HG02852 (cell line): ENCODE results near the gene NR3C2.

Source experiments
- ATAC-seq: cut with Tn5 transposase; IDR thresholded peaks from one replicate; pipeline ENCODE4 v1.9.1; 2021; ENCODE audit warnings: mild to moderate bottlenecking, moderate library complexity; ENCODE audit not compliant: unreplicated experiment

Gene NR3C2

GRCh38 chr4:148435654-148436406 is 6.4 kb downstream of the NR3C2 start:
- no peak for ATAC-seq

GRCh38 chr4:148434075-148434773 is 8.0 kb downstream of the NR3C2 start:
- ATAC-seq = no peak

- ATAC-seq = no peak
Observed at GRCh38 chr4:148431401-148431800, 10.8 kb downstream of the NR3C2 start.

- no peak for ATAC-seq
Observed at GRCh38 chr4:148430854-148431253, 11.4 kb downstream of the NR3C2 start.

GRCh38 chr4:148429206-148429605 is 13.0 kb downstream of the NR3C2 start:
- ATAC-seq = no peak

- ATAC-seq = no peak
Observed at GRCh38 chr4:148426643-148427042, 15.6 kb downstream of the NR3C2 start.

- ATAC-seq = no peak
Observed at GRCh38 chr4:148425327-148426110, 16.7 kb downstream of the NR3C2 start.

GRCh38 chr4:148420397-148420796 is 21.8 kb downstream of the NR3C2 start:
- ATAC-seq = no peak

- no peak for ATAC-seq
Observed at GRCh38 chr4:148415500-148415899, 26.7 kb downstream of the NR3C2 start.

- no peak for ATAC-seq
Observed at GRCh38 chr4:148412460-148412994, 29.7 kb downstream of the NR3C2 start.

GRCh38 chr4:148405161-148405893 is 36.9 kb downstream of the NR3C2 start:
- no peak for ATAC-seq

- no peak for ATAC-seq
Observed at GRCh38 chr4:148398988-148399387, 43.2 kb downstream of the NR3C2 start.

- no peak for ATAC-seq
Observed at GRCh38 chr4:148397771-148398170, 44.4 kb downstream of the NR3C2 start.

GRCh38 chr4:148396986-148397673 is 45.1 kb downstream of the NR3C2 start:
- ATAC-seq = no peak

- no peak for ATAC-seq
Observed at GRCh38 chr4:148395771-148396170, 46.4 kb downstream of the NR3C2 start.

GRCh38 chr4:148391056-148391455 is 51.2 kb downstream of the NR3C2 start:
- no peak for ATAC-seq

GRCh38 chr4:148390311-148390710 is 51.9 kb downstream of the NR3C2 start:
- no peak for ATAC-seq

GRCh38 chr4:148380291-148380690 is 61.9 kb downstream of the NR3C2 start:
- ATAC-seq = no peak

GRCh38 chr4:148376151-148376550 is 66.1 kb downstream of the NR3C2 start:
- ATAC-seq = no peak

GRCh38 chr4:148375584-148375983 is 66.6 kb downstream of the NR3C2 start:
- ATAC-seq = no peak
